NCI-H2081 treated with DMSO at 0.1 percent for 48 hours (cell line): ENCODE results near the gene RARRES1.

Experiments
- DNase-seq: peaks from one replicate; lab custom pipeline; 2025; lab: John Stamatoyannopoulos, UW

The RARRES1 gene

GRCh38 chr3:158765518-158766205 lies 33.4 kb upstream of the RARRES1 start:
- no peak for DNase-seq

GRCh38 chr3:158763421-158763820 lies 31.2 kb upstream of the RARRES1 start:
- DNase-seq = no peak

GRCh38 chr3:158762701-158763100 lies 30.4 kb upstream of the RARRES1 start:
- DNase-seq = no peak

GRCh38 chr3:158761350-158761749 lies 29.1 kb upstream of the RARRES1 start:
- DNase-seq = no peak

- DNase-seq = no peak
These were observed 23.2 kb upstream of the RARRES1 start for GRCh38 chr3:158755421-158755820.

- no peak for DNase-seq
These were observed 21.6 kb upstream of the RARRES1 start for GRCh38 chr3:158753854-158754253.

- DNase-seq = no peak
These were observed 19.1 kb upstream of the RARRES1 start for GRCh38 chr3:158751316-158751715.

GRCh38 chr3:158750016-158750415 lies 17.8 kb upstream of the RARRES1 start:
- DNase-seq = no peak

- no peak for DNase-seq
These were observed 17.3 kb upstream of the RARRES1 start for GRCh38 chr3:158749526-158749925.

- no peak for DNase-seq
These were observed 16.1 kb upstream of the RARRES1 start for GRCh38 chr3:158748237-158748828.

- DNase-seq = no peak
These were observed 15.2 kb upstream of the RARRES1 start for GRCh38 chr3:158747417-158747816.

GRCh38 chr3:158745551-158745950 lies 13.3 kb upstream of the RARRES1 start:
- DNase-seq = no peak

- DNase-seq = no peak
These were observed 12.5 kb upstream of the RARRES1 start for GRCh38 chr3:158744567-158745288.

GRCh38 chr3:158743664-158744566 lies 11.7 kb upstream of the RARRES1 start:
- DNase-seq = no peak

- no peak for DNase-seq
These were observed 10.8 kb upstream of the RARRES1 start for GRCh38 chr3:158742871-158743663.

- DNase-seq = no peak
These were observed 7.4 kb upstream of the RARRES1 start for GRCh38 chr3:158739661-158740060.

GRCh38 chr3:158739078-158739477 lies 6.8 kb upstream of the RARRES1 start:
- DNase-seq = no peak

GRCh38 chr3:158738653-158739052 lies 6.4 kb upstream of the RARRES1 start:
- DNase-seq = no peak

GRCh38 chr3:158737976-158738615 lies 5.8 kb upstream of the RARRES1 start:
- no peak for DNase-seq

GRCh38 chr3:158737410-158737809 lies 5.2 kb upstream of the RARRES1 start:
- no peak for DNase-seq
